ENCODE measurements around the gene CD101. TPM values are rescaled to one million over a fixed set of nuclear protein-coding genes. Genes with fewer than 3 reads are reported as not detected.

CD101 gene
- total RNA-seq, 1 donor from 2014 or later, result 0.10 TPM

DNA sequence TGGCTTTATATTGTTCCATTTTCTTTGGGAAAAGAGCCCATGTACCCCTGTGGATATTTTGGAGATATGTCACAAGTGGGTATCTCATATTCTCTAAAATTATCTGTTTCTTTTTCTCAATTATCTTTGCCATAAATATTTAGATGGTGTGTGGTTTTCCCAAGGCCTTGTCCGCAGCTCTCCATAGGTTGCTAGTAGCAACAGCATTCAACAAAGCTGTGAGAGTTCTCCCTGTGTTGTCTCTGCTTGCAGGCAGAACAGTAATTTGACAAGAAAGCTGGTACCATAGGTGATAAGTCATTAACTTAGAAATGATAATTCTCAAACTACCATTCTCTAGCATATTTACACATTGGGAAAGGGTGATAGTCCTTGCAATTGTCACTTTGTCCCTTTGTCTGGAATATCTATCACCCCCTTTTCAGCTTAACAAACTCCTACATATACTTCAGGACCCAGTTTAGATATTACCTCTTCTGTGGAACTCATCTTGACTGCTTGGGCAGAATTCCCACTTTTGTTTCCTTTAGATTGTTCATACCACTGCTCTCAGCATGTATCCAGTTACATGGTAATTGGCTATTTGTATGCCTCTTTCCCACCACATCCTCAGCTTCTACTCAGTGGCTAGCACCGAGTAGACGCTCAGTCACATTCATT, 8.9 kb downstream of the CD101 start:
- H3K4me1 Mint-ChIP-seq (ENCODE audit: unreplicated experiment), result peaks cover 2% of the 10 kb centered on the region
- H3K9me3 Mint-ChIP-seq (ENCODE audit: unreplicated experiment), result no peaks in the 10 kb centered on the region
- no peaks in the 10 kb centered on the region for H3K36me3 Mint-ChIP-seq (ENCODE audit: low read depth, unreplicated experiment)
- H3K27me3 Mint-ChIP-seq (ENCODE audit: unreplicated experiment), result no peaks in the 10 kb centered on the region
- no peak overlapping the region for H3K27ac Mint-ChIP-seq (ENCODE audit: unreplicated experiment)
- H3K4me3 Mint-ChIP-seq (ENCODE audit: unreplicated experiment), result no peak overlapping the region
- TF ChIP-seq, protein P1, sequence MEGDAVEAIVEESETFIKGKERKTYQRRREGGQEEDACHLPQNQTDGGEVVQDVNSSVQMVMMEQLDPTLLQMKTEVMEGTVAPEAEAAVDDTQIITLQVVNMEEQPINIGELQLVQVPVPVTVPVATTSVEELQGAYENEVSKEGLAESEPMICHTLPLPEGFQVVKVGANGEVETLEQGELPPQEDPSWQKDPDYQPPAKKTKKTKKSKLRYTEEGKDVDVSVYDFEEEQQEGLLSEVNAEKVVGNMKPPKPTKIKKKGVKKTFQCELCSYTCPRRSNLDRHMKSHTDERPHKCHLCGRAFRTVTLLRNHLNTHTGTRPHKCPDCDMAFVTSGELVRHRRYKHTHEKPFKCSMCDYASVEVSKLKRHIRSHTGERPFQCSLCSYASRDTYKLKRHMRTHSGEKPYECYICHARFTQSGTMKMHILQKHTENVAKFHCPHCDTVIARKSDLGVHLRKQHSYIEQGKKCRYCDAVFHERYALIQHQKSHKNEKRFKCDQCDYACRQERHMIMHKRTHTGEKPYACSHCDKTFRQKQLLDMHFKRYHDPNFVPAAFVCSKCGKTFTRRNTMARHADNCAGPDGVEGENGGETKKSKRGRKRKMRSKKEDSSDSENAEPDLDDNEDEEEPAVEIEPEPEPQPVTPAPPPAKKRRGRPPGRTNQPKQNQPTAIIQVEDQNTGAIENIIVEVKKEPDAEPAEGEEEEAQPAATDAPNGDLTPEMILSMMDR (IDR thresholded peaks at IDR 0.05; ENCODE audit: unreplicated experiment), result no peak
- DNase-seq (ENCODE audit: low spot score), result no peak

DNA sequence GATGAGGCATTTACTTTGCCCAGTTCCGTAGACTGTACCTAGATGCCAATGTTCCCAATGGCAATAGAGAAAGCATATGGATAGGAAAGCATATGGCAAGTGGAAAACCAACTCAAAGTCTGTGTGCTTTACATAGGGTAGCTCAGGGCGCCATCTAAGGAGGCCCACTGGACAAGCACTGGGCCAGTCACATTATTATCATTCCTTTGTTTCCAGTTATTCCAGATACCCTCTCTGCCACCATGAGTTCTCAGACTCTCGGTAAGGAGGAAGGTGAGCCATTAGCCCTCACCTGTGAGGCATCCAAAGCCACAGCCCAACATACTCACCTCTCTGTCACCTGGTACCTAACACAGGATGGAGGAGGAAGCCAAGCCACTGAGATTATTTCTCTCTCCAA, 9.8 kb downstream of the CD101 start:
- TF ChIP-seq, protein P1 (IDR thresholded peaks at IDR 0.05; ENCODE audit: unreplicated experiment), result no peak
- no peaks in the 10 kb centered on the region for H3K27me3 Mint-ChIP-seq (ENCODE audit: unreplicated experiment)
- no peaks in the 10 kb centered on the region for H3K36me3 Mint-ChIP-seq (ENCODE audit: low read depth, unreplicated experiment)

DNA sequence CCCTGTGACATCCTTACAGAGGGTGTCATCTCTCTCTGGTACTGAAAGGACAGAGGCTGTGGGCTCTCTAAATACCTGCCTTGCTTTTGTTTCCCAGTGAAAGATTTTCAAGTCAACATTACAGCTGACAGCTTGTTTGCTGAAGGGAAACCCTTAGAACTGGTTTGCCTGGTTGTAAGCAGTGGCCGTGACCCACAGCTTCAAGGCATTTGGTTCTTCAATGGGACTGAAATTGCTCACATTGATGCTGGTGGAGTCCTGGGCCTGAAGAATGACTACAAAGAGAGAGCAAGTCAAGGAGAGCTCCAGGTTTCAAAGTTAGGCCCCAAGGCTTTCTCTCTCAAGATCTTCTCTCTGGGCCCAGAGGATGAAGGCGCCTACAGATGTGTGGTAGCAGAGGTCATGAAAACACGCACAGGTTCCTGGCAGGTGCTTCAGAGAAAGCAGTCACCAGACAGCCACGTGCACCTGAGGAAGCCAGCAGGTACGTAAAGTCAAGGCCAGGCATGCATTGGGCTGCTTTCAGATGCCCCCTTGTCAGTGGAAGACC, 11.8 kb downstream of the CD101 start:
- Mint-ChIP-seq H3K27me3 (ENCODE audit: unreplicated experiment) (no peaks in the 10 kb centered on the region), H3K4me1 (ENCODE audit: unreplicated experiment) (no peaks in the 10 kb centered on the region), H3K36me3 (ENCODE audit: low read depth, unreplicated experiment) (no peaks in the 10 kb centered on the region), H3K4me3 (ENCODE audit: unreplicated experiment) (no peak overlapping the region), H3K27ac (ENCODE audit: unreplicated experiment) (no peak overlapping the region), H3K9me3 (ENCODE audit: unreplicated experiment) (no peaks in the 10 kb centered on the region)
- DNase-seq (ENCODE audit: low spot score), result no peak
- TF ChIP-seq, protein P1 (IDR thresholded peaks at IDR 0.05; ENCODE audit: unreplicated experiment), result no peak

More for the DNA sequence above, 9.8 kb downstream of the CD101 start:
- no peak overlapping the region for H3K27ac Mint-ChIP-seq (ENCODE audit: unreplicated experiment)
- H3K9me3 Mint-ChIP-seq (ENCODE audit: unreplicated experiment), result no peaks in the 10 kb centered on the region
- DNase-seq (ENCODE audit: low spot score), result no peak
- no peak overlapping the region for H3K4me3 Mint-ChIP-seq (ENCODE audit: unreplicated experiment)
- H3K4me1 Mint-ChIP-seq (ENCODE audit: unreplicated experiment), result no peaks in the 10 kb centered on the region

DNA sequence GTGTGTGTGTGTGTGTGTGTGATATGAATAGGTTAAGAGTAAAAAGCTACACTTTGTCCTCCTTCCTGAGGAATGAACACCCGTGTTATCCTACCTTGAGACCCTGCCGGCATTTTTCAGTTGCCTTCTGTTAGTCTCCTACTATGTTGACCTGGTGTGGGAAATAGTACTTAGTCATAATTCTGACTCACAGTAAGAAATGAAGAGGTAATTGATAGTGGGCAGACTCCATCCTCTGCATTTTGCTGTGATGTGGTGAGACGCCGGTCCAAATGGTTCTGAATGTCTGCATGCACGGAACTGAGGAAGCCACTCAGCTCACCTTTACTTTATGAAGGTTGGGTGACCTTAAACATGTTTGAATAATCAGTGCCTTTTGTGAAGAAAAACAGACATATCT, 12.6 kb downstream of the CD101 start:
- Mint-ChIP-seq H3K4me3 (ENCODE audit: unreplicated experiment) (no peak overlapping the region), H3K36me3 (ENCODE audit: low read depth, unreplicated experiment) (no peaks in the 10 kb centered on the region), H3K27ac (ENCODE audit: unreplicated experiment) (no peak overlapping the region), H3K9me3 (ENCODE audit: unreplicated experiment) (no peaks in the 10 kb centered on the region), H3K4me1 (ENCODE audit: unreplicated experiment) (no peaks in the 10 kb centered on the region), H3K27me3 (ENCODE audit: unreplicated experiment) (no peaks in the 10 kb centered on the region)
- TF ChIP-seq, protein P1 (IDR thresholded peaks at IDR 0.05; ENCODE audit: unreplicated experiment), result no peak
- DNase-seq (ENCODE audit: low spot score), result no peak

DNA sequence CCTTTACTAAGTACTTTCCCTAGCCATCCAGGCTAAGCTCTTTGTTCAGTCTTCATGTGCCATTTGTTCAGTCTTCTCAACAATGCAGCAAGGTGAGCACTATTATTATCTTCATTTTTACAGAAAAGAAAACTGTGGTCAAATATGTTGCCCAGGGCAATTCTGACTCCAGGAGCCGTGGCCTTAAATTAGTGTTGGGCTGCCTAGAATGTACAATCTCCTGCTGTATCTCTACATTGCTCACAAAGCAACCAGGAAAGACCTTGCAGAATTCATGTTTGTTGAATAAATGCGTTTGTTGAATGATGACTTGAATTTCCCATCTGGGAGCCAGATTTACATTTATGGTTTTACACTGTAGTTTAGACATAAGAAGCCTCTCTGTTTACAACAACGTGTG, 14.2 kb downstream of the CD101 start:
- H3K9me3 Mint-ChIP-seq (ENCODE audit: unreplicated experiment), result no peaks in the 10 kb centered on the region
- H3K4me1 Mint-ChIP-seq (ENCODE audit: unreplicated experiment), result no peaks in the 10 kb centered on the region
- TF ChIP-seq, protein P1 (IDR thresholded peaks at IDR 0.05; ENCODE audit: unreplicated experiment), result no peak
- no peak overlapping the region for H3K4me3 Mint-ChIP-seq (ENCODE audit: unreplicated experiment)
- DNase-seq (ENCODE audit: low spot score), result no peak
- no peak overlapping the region for H3K27ac Mint-ChIP-seq (ENCODE audit: unreplicated experiment)
- no peaks in the 10 kb centered on the region for H3K27me3 Mint-ChIP-seq (ENCODE audit: unreplicated experiment)
- no peaks in the 10 kb centered on the region for H3K36me3 Mint-ChIP-seq (ENCODE audit: low read depth, unreplicated experiment)

Data from endothelial cell (in vitro differentiated cells).